GM21717 (cell line): Measurements from ENCODE around the gene XRCC5.

Experiments
- ATAC-seq: cut with Tn5 transposase; IDR thresholded peaks from one replicate; pipeline ENCODE4 v1.9.1; 2021; ENCODE audit warnings: mild to moderate bottlenecking, moderate library complexity; ENCODE audit not compliant: unreplicated experiment

Gene XRCC5

DNA sequence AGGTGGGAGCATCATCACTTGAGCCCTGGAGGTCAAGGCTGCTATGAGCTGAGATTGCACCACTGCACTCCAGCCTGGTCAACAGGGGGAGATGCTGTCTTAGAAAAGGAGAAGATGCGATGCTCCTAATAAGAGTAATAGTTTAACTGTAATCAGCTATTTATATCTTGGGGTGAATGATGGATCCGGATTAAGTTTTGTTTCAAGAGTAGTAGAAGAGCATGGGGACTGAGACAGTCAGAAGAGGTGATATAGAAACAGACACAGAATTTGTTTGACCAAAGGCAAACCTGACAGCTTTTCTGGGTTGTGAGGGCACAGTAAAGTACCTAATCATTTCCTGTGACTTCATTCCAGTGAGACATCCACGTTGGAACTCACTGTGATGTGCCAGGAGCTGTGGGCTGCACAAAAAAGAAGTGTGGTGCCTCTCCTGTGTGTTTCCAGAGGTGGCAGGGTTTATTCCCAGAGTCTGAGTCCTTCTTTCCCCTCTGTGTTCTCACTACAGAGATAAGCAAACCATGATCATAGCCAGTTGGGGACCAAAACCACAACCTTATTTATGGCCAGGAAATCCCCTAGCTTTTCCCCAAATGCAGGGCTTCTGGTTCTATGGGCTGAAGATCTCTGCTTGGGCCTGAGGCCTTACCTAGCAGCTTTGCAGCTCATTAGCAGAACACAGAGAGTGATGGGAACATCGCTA lies 113.7 kb downstream of the XRCC5 start:
- ATAC-seq: peak; percentile 58

GRCh38 chr2:216224388-216224787 lies 115.2 kb downstream of the XRCC5 start:
- ATAC-seq: no peak

- ATAC-seq: no peak
These were observed 120.2 kb downstream of the XRCC5 start for GRCh38 chr2:216229277-216229914.

- no peak for ATAC-seq
These were observed 122.7 kb downstream of the XRCC5 start for GRCh38 chr2:216231867-216232266.

GRCh38 chr2:216232721-216233120 lies 123.6 kb downstream of the XRCC5 start:
- ATAC-seq: no peak

DNA sequence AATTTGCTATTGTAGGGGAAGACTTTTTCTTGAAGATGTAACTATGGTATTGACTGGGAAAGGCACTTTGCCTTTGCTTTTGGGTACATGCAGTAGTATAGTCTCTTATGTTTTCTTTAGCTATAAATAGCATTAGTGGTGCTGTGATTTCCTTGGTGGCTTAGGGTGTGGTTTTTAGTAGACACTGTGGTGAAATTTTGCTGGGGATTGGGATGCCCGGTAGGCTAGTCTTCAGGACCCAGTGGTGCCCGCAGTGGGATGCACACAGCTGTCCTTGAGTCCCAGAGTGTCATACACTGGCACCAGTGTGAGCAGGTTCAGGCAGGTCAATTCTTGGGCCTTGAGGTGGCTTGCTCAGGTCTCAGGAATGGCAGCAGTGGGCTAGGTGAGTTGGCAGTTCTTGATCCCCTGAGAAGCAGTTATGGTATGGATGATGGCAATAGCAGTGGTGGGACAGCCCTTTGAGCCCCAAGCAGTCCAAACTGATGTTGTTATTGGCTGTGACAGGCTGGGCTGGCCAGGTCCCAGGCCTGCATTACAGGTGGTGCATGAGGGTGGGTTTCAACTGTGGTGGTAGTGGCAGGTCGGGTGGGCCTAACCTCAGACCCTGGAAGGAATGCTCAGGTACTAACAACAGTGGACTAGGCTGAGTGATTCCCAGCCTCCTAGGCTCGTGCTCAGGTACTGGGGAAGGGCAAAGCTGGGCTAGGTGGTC lies 124.3 kb downstream of the XRCC5 start:
- no peak for ATAC-seq

DNA sequence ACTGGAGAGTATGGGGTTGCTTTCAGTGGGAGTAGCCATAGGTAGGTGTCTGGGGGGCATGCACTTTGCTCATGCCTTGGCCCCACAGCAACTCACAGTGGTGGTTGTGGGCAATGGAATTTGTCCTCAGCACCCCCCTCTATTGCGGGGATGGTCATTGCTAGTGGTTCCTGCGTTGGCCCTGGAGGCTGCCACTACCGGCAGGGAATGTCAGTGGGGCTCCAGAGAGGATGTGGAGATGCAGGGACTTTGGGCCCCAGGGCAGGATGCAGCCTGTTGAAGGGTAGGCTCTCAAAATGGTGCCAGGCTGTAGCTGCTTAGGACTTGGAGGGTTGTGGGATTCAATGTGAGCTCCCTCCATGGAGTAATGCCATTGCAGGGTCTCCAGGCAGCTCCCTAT lies 125.0 kb downstream of the XRCC5 start:
- no peak for ATAC-seq

DNA sequence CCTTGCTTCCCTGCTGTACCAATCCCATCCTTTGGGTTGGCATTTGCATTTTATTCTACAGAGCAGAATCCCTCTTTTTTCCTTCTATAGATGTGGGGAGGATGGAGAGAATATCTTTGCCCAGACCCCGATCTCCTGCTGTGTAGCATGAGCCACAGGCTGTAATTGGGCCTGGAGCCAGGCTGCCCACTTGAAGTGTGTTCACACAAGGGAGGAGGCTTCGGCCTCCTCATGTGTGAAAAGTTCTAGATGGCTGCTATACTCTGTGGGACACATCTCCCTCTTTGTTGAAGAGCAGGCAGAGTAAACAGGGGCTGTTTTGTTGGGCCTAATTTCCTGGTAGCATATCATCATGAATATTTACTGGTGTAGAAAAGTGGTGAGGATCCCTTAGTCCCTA lies 126.3 kb downstream of the XRCC5 start:
- ATAC-seq: no peak

GRCh38 chr2:216235896-216236295 lies 126.7 kb downstream of the XRCC5 start:
- no peak for ATAC-seq

DNA sequence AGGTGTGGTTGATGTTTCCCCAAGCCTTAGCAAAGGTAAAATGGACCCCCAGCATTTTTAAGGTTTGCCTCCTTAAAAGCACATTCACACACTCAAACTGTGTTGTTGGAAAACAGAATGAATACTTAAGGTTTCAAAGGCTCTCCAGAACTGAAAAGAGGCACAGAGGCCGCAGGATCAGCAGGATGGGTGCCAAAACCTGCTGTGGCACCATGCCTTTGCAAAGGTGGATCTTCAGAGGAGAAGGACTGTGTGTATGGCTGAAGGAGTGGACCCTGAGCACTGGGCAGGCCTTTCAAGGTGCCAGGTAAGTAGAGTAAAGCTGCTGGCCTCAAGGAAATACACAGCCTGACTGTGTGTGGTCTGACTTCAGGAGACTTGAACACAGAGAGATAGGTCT lies 127.3 kb downstream of the XRCC5 start:
- ATAC-seq: no peak

GRCh38 chr2:216242365-216242764 lies 133.2 kb downstream of the XRCC5 start:
- ATAC-seq: no peak

- ATAC-seq: no peak
These were observed 133.9 kb downstream of the XRCC5 start for GRCh38 chr2:216243026-216243425.

DNA sequence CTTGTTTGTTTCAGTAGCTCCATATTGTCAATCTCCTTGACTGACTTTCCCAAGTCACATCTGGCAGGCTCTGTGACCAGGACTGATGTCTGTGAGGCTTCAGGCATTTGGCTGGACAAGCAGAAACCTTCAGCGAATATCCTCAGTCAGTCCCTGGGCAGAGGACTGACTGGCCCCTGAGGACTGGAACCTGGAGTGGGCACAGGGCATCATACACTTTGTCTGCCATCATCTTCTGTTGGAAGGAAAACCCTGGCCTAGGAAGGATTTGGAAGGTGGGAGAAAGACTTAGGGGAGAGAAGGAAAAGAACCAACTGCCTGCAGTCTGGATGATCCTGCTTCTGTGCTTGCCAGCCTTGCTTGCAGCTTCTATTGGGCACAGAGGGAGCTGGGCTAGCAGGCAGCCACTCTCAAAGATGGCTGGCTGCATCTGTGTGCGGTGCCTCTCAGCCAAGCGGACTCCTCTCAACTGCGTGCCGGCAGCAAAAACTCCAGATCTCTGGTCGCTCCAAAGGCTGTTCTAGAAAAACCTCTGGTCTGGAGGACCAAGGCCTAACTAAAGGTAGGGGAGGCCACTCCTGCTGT lies 136.3 kb downstream of the XRCC5 start:
- ATAC-seq: no peak

- ATAC-seq: no peak
These were observed 137.6 kb downstream of the XRCC5 start for GRCh38 chr2:216246766-216247165.
